HCT116 (cell line): ENCODE data around the gene DNAH10. TPM values are rescaled to one million over a fixed set of nuclear protein-coding genes. Genes with fewer than 3 reads are reported as not detected.
"Not testable (repeated sequence)": the region's sequence is repeated elsewhere in the genome, so short reads cannot be mapped to it uniquely, and the experiment has no call there.

Experiments
- ATAC-seq: fragments of 200-7000 bp; cut with Tn5 transposase; 2 replicates; pipeline ENCODE4 v1.9.1; 2020; ENCODE audit warnings: mild to moderate bottlenecking, moderate library complexity
- BruUV-seq: library from RNA; stranded (reverse); fragments of 400-500 nt; replicated peaks from 2 replicates; lab custom pipeline; 2021; lab: Mats Ljungman, UMichigan
- CTCF ChIA-PET: fragments of 300-600 bp; sonication (Branson Sonifier 250); formaldehyde crosslinking; loops from one replicate; lab custom pipeline; 2021; ENCODE audit warnings: antibody characterized with exemption; lab: Charles Lee
- POLR2A ChIA-PET: fragments of 300-600, 350-600 bp; sonication (Branson Sonifier 250); formaldehyde crosslinking; loops from one replicate; lab custom pipeline; 2021; ENCODE audit warnings: antibody characterized with exemption; lab: Charles Lee
- RAD21 ChIA-PET, 2 experiments: fragments of 300-600 bp; sonication (Branson Sonifier 250); formaldehyde crosslinking; loops; one replicate each; lab custom pipeline; 2023; ENCODE audit warnings: low total read pairs in 2 of 2; ENCODE audit not compliant: uncharacterized antibody in 2 of 2, unreplicated experiment in 2 of 2, low non-redundant PET in 1 of 2; lab: Charles Lee
- DNase-seq: peaks from one replicate; pipeline ENCODE4 v3.0.0-alpha.2; 2010; ENCODE audit warnings: low read depth, low spot score
- H2AFZ ChIP-seq: fragments of 200-600 bp; shearing (Covaris generic), sonication (generic); 2 replicates; pipeline ENCODE4 v1.6.1; 2017; ENCODE audit warnings: low read depth, mixed run types, mixed read lengths, antibody characterized with exemption, low read length; ENCODE audit not compliant: poor library complexity, severe bottlenecking
- H3K27ac ChIP-seq: 2 replicates; pipeline ENCODE4 v1.5.1; 2012; ENCODE audit warnings: low read depth, low read length
- H3K27me3 ChIP-seq: fragments of 200-600 bp; sonication (generic); 2 replicates; pipeline ENCODE4 v1.6.1; 2016; ENCODE audit warnings: mixed run types, low read length, mixed read lengths; ENCODE audit not compliant: insufficient read depth
- H3K36me3 ChIP-seq, 2 experiments: fragments of 200-500 bp in 1 of 2; fragments of 200-600 bp in 1 of 2; sonication (Bioruptor generic) in 1 of 2; sonication (generic) in 1 of 2; 2 replicates each; pipeline versions ENCODE4 v1.5.1 to v1.6.1; 2014 to 2016; ENCODE audit warnings: low read length in 2 of 2, inconsistent platforms in 1 of 2, mixed read lengths in 1 of 2, mixed run types in 1 of 2; ENCODE audit not compliant: insufficient read depth in 2 of 2, control insufficient read depth in 1 of 2
- H3K4me1 ChIP-seq, 2 experiments: fragments of 200-600 bp in 1 of 2; sonication (generic) in 1 of 2; 2 replicates each; pipeline versions ENCODE4 v1.5.1 to v1.6.1; 2012 to 2017; ENCODE audit warnings: low read length in 2 of 2, inconsistent platforms in 1 of 2, mild to moderate bottlenecking in 1 of 2, mixed read lengths in 1 of 2, mixed run types in 1 of 2, moderate library complexity in 1 of 2; ENCODE audit not compliant: insufficient read depth in 2 of 2, control insufficient read depth in 1 of 2
- H3K4me2 ChIP-seq: fragments of 200-600 bp; sonication (generic); 2 replicates; pipeline ENCODE4 v1.6.1; 2017; ENCODE audit warnings: mixed run types, low read length, mixed read lengths
- H3K4me3 ChIP-seq, 2 experiments: fragments of 200-600 bp in 1 of 2; sonication (generic) in 1 of 2; replicated peaks in 1 of 2; 2 replicates each; pipeline ENCODE4 v1.5.1; 2011 to 2016; ENCODE audit warnings: low read length in 2 of 2, control low read depth in 1 of 2, low read depth in 1 of 2, mild to moderate bottlenecking in 1 of 2, mixed read lengths in 1 of 2, mixed run types in 1 of 2
- H3K79me2 ChIP-seq: fragments of 200-600 bp; sonication (generic); 2 replicates; pipeline ENCODE4 v1.6.1; 2017; ENCODE audit warnings: mild to moderate bottlenecking, mixed run types, low read length, moderate library complexity, mixed read lengths; ENCODE audit not compliant: insufficient read depth
- H3K9ac ChIP-seq: fragments of 200-600 bp; sonication (generic); 2 replicates; pipeline ENCODE4 v1.6.1; 2016; ENCODE audit warnings: low read length, mixed read lengths
- H3K9me2 ChIP-seq: fragments of 200-600 bp; sonication (generic), shearing (Covaris generic); 2 replicates; pipeline ENCODE4 v1.6.1; 2017; ENCODE audit warnings: mixed run types, mild to moderate bottlenecking, moderate library complexity; ENCODE audit not compliant: insufficient read depth
- H3K9me3 ChIP-seq, 2 experiments: fragments of 200-500 bp in 1 of 2; fragments of 200-600 bp in 1 of 2; sonication (Bioruptor generic) in 1 of 2; sonication (generic) in 1 of 2; 2 replicates each; pipeline ENCODE4 v1.6.1; 2014 to 2017; ENCODE audit warnings: low read length in 2 of 2, mixed read lengths in 2 of 2, inconsistent platforms in 1 of 2, low read depth in 1 of 2, mild to moderate bottlenecking in 1 of 2, mixed run types in 1 of 2, moderate library complexity in 1 of 2; ENCODE audit not compliant: control insufficient read depth in 1 of 2, insufficient read depth in 1 of 2
- H4K20me1 ChIP-seq: fragments of 200-600 bp; sonication (generic), shearing (Covaris generic); 2 replicates; pipeline ENCODE4 v1.6.1; 2017; ENCODE audit warnings: mixed run types, mild to moderate bottlenecking, moderate library complexity; ENCODE audit not compliant: insufficient read depth
- CBX3 ChIP-seq: IDR thresholded peaks from 2 replicates; pipeline ENCODE4 v1.6.1; 2012; ENCODE audit warnings: low read depth
- EZH2phosphoT487 ChIP-seq: fragments of 200-600 bp; IDR thresholded peaks from 2 replicates; pipeline ENCODE4 v1.6.1; 2018; ENCODE audit warnings: antibody characterized with exemption, borderline replicate concordance
- MAX ChIP-seq: IDR thresholded peaks from 2 replicates; pipeline ENCODE4 v1.6.1; 2012
- POLR2A ChIP-seq: IDR thresholded peaks from 2 replicates; pipeline ENCODE4 v1.7.0; 2011; ENCODE audit warnings: borderline replicate concordance; ENCODE audit not compliant: insufficient read depth, insufficient read length; ENCODE audit errors: extremely low read depth
- POLR2AphosphoS5 ChIP-seq: IDR thresholded peaks from 2 replicates; pipeline ENCODE4 v1.6.1; 2011; ENCODE audit warnings: mild to moderate bottlenecking, low read depth, low read length, moderate library complexity
- REST ChIP-seq: IDR thresholded peaks from 2 replicates; pipeline ENCODE4 v1.6.1; 2012; ENCODE audit warnings: low read depth
- SIN3A ChIP-seq: IDR thresholded peaks from 2 replicates; pipeline ENCODE4 v1.6.1; 2012; ENCODE audit warnings: low read depth
- SP1 ChIP-seq: IDR thresholded peaks from 2 replicates; pipeline ENCODE4 v1.6.1; 2012; ENCODE audit warnings: low read depth
- SRF ChIP-seq: IDR thresholded peaks from 2 replicates; pipeline ENCODE4 v1.6.1; 2012; ENCODE audit warnings: low read depth
- TCF7L2 ChIP-seq: IDR thresholded peaks from 2 replicates; pipeline ENCODE4 v1.7.0; 2011; ENCODE audit warnings: borderline replicate concordance, inconsistent platforms; ENCODE audit not compliant: insufficient read depth, insufficient read length; ENCODE audit errors: extremely low read depth
- ZBTB33 ChIP-seq: IDR thresholded peaks from 2 replicates; pipeline ENCODE4 v1.6.1; 2011; ENCODE audit warnings: mild to moderate bottlenecking, low read length, moderate library complexity; ENCODE audit not compliant: insufficient replicate concordance; ENCODE audit errors: extremely low read depth
- ZFX ChIP-seq: fragments of 450-650 bp; IDR thresholded peaks from 2 replicates; pipeline ENCODE4 v1.6.1; 2017
- ZNF274 ChIP-seq: fragments of 200-500 bp; sonication (Bioruptor generic); IDR thresholded peaks from 2 replicates; pipeline ENCODE4 v1.6.1; 2014; ENCODE audit warnings: mild to moderate bottlenecking, low read depth, low read length, inconsistent platforms
- intact Hi-C: fragments of 100-400 bp; cut with micrococcal nuclease; formaldehyde crosslinking; loops from 2 replicates; pipeline ENCODE4 v1.10.0; 2022
- total RNA-seq: library from RNA; stranded (reverse); gene quantifications from one replicate; pipeline ENCODE4 v1.2.1, GENCODE V29; 2021; ENCODE audit not compliant: unreplicated experiment
- TF ChIP-seq, protein P1 (sequence below): IDR thresholded peaks from 2 replicates; pipeline ENCODE4 v1.6.1; 2012

DNAH10 gene
- total RNA-seq, 1 experiment from 2014 or later, result 1.3 TPM

DNA sequence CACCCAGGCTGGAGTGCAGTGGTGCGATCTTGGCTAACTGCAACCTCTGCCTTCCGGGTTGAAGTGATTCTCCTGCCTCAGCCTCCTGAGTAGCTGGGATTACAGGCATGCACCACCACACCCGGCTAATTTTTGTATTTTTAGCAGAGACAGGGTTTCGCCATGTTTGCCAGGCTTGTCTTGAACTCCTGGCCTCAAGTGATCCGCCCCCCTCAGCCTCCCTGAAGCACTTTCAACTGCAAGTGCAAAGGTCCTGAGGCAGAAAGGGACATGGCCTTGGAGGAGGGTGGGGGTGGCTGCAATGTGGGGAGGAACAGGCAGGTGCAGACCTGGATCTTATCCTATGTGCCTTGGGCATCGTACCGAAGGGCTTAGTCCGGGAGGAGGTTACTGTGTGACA is 27.3 kb downstream of the DNAH10 start:
- H3K4me1 ChIP-seq, ATAC-seq, H3K36me3 ChIP-seq, H3K9me2 ChIP-seq, H3K27ac ChIP-seq, DNase-seq, H3K4me2 ChIP-seq, H3K79me2 ChIP-seq, H3K4me3 ChIP-seq, H3K27me3 ChIP-seq, CTCF ChIA-PET, H4K20me1 ChIP-seq, H3K9ac ChIP-seq, H2AFZ ChIP-seq, POLR2A ChIA-PET, BruUV-seq, RAD21 ChIA-PET, H3K9me3 ChIP-seq, intact Hi-C loops: not testable (repeated sequence)

DNA sequence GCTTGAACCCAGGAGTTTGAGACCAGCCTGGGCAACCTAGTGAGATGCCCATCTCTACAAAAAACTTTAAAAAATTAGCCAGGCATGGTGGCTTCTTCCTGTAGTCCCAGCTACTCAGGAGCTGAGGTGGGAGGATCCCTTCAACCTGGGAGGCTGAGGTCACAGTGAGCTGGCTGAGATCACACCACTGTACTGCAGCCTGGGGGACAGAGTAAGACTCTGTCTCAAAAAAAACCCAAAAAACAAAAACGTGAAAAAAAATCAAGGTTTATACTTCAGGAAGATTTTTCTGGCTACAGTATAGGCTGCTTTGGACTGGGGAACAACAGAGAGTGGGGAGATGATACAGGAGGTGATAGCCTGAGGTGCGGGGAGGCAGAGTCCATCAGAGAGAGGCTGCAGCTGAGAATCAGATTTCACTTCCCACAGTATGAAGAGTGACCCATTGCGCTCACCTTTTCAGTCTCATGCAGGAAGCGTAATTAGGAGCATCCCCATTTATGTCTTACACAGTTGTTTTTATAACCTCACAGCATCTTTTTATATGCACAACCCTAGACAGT is 28.9 kb downstream of the DNAH10 start:
- CTCF ChIA-PET, result no interaction called here
- no peak for ATAC-seq

More for the DNA sequence above, 28.9 kb downstream of the DNAH10 start:
- Histone ChIP-seq H3K9me2 (no peaks in the 10 kb centered on the region), H3K27ac (no peak overlapping the region), H3K36me3 (no peaks in the 10 kb centered on the region), H3K4me2 (no peak overlapping the region), H3K4me1 (no peaks in the 10 kb centered on the region), H3K79me2 (no peaks in the 10 kb centered on the region), H2AFZ (no peak overlapping the region), H3K9me3 (no peaks in the 10 kb centered on the region), H3K4me3 (no peak overlapping the region), H3K9ac (no peak overlapping the region), H4K20me1 (no peaks in the 10 kb centered on the region), H3K27me3 (no peaks in the 10 kb centered on the region)
- RAD21 ChIA-PET, result no interaction called here
- no peak for DNase-seq
- intact Hi-C loops, result no loop called here
- TF ChIP-seq SRF (no peak), CBX3 (no peak), MAX (no peak), ZNF274 (no peak), TCF7L2 (no peak), ZBTB33 (no peak), EZH2phosphoT487 (no peak), POLR2AphosphoS5 (no peak), SIN3A (no peak), ZFX (no peak), SP1 (no peak), POLR2A (no peak), REST (no peak)
- TF ChIP-seq, protein P1, sequence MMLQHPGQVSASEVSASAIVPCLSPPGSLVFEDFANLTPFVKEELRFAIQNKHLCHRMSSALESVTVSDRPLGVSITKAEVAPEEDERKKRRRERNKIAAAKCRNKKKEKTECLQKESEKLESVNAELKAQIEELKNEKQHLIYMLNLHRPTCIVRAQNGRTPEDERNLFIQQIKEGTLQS, result no peak
- no TSS peak for BruUV-seq
- POLR2A ChIA-PET, result no interaction called here
